Neural progenitor cell (in vitro differentiated cells): ENCODE results near the gene ARHGAP42. TPM values are rescaled to one million over a fixed set of nuclear protein-coding genes. Genes with fewer than 3 reads are reported as not detected.
"Not testable (repeated sequence)": the region's sequence is repeated elsewhere in the genome, so short reads cannot be mapped to it uniquely, and the experiment has no call there.

Experiments
- DNase-seq: peaks from one replicate; pipeline ENCODE4 v3.0.0-alpha.2; 2016; ENCODE audit warnings: low spot score
- H2AFZ ChIP-seq: fragments of 200-600 bp; sonication (generic); replicated peaks from 2 replicates; pipeline ENCODE4 v1.6.1; 2016; ENCODE audit warnings: antibody characterized with exemption
- H3F3A ChIP-seq: fragments of 200-600 bp; sonication (generic); 2 replicates; pipeline ENCODE4 v1.6.1; 2016; ENCODE audit warnings: antibody characterized with exemption, low read depth
- H3K27ac ChIP-seq: fragments of 200-600 bp; sonication (generic); 2 replicates; pipeline ENCODE4 v1.5.1; 2016; ENCODE audit warnings: mild to moderate bottlenecking
- H3K27me3 ChIP-seq: fragments of 200-600 bp; sonication (generic); 2 replicates; pipeline ENCODE4 v1.6.1; 2016; ENCODE audit warnings: mild to moderate bottlenecking, moderate library complexity
- H3K36me3 ChIP-seq: fragments of 200-600 bp; sonication (generic); 2 replicates; pipeline ENCODE4 v1.5.1; 2016
- H3K4me1 ChIP-seq: fragments of 200-600 bp; sonication (generic); 2 replicates; pipeline ENCODE4 v1.6.1; 2016; ENCODE audit warnings: mixed run types
- H3K4me2 ChIP-seq: fragments of 200-600 bp; sonication (generic); 2 replicates; pipeline ENCODE4 v1.6.1; 2016
- H3K4me3 ChIP-seq: fragments of 200-600 bp; sonication (generic); 2 replicates; pipeline ENCODE4 v1.5.1; 2016
- H3K79me2 ChIP-seq: fragments of 200-600 bp; sonication (generic); 2 replicates; pipeline ENCODE4 v1.6.1; 2016; ENCODE audit warnings: low read depth
- H3K9ac ChIP-seq: fragments of 200-600 bp; sonication (generic); 2 replicates; pipeline ENCODE4 v1.6.1; 2016
- H3K9me3 ChIP-seq: fragments of 200-600 bp; sonication (generic); 2 replicates; pipeline ENCODE4 v1.5.1; 2016; ENCODE audit warnings: low read depth
- H4K20me1 ChIP-seq: fragments of 200-600 bp; sonication (generic); 2 replicates; pipeline ENCODE4 v1.6.1; 2016; ENCODE audit warnings: low read depth
- H3K27ac Mint-ChIP-seq: 3 replicates; pipeline ENCODE4 v1.8.0; 2021; ENCODE audit warnings: mixed read lengths
- H3K27me3 Mint-ChIP-seq: 2 replicates; pipeline ENCODE4 v1.8.0; 2022; ENCODE audit warnings: low read depth, mild to moderate bottlenecking, inconsistent platforms, moderate library complexity, mixed read lengths; ENCODE audit not compliant: insufficient read depth
- H3K36me3 Mint-ChIP-seq: 3 replicates; pipeline ENCODE4 v1.8.0; 2021; ENCODE audit warnings: mixed read lengths
- H3K4me1 Mint-ChIP-seq: 3 replicates; pipeline ENCODE4 v1.8.0; 2021; ENCODE audit warnings: mixed read lengths
- H3K4me3 Mint-ChIP-seq: 3 replicates; pipeline ENCODE4 v1.8.0; 2021; ENCODE audit warnings: mild to moderate bottlenecking, moderate library complexity, mixed read lengths
- H3K9me3 Mint-ChIP-seq: 3 replicates; pipeline ENCODE4 v1.8.0; 2020; ENCODE audit warnings: mixed read lengths
- CTCF ChIP-seq: fragments of 200-600 bp; sonication (generic); IDR thresholded peaks from 2 replicates; pipeline ENCODE4 v1.5.1; 2017; ENCODE audit warnings: antibody characterized with exemption, mild to moderate bottlenecking
- EZH2 ChIP-seq: fragments of 200-600 bp; sonication (generic); IDR thresholded peaks from 2 replicates; pipeline ENCODE4 v1.6.1; 2017; ENCODE audit warnings: antibody characterized with exemption, mild to moderate bottlenecking, moderate library complexity
- EZH2phosphoT487 ChIP-seq: fragments of 200-600 bp; sonication (generic); IDR thresholded peaks from 2 replicates; pipeline ENCODE4 v1.6.1; 2017; ENCODE audit warnings: antibody characterized with exemption
- total RNA-seq: library from RNA; depleted of rRNA; stranded (reverse); fragments of >200 nt; gene quantifications from 2 replicates; pipeline ENCODE4 v1.2.3, GENCODE V29; 2015; ENCODE audit warnings: low replicate concordance

The ARHGAP42 gene
- total RNA-seq, 1 donor from 2014 or later: 31.0 TPM

GRCh38 chr11:100663996-100664395, 23.1 kb upstream of the ARHGAP42 start:
- no peak overlapping the region for H3K4me3 Mint-ChIP-seq
- no peaks in the 10 kb centered on the region for H3K27me3 ChIP-seq
- no peaks in the 10 kb centered on the region for H3K27me3 Mint-ChIP-seq

DNA sequence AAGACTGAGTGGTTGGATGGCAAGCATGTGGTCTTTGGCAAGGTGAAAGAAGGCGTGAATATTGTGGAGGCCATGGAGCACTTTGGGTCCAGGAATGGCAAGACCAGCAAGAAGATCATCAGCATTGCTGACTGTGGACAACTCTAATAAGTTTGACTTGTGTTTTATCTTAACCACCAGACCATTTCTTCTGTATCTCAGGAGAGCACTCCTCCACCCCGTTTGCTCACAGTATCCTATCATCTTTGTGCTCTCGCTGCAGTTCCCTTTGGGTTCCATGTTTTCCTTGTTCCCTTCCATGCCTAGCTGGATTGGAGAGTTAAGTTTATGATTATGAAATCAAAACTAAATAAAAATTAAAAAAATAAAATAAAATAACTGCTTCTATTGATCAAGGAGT, 20.3 kb upstream of the ARHGAP42 start:
- H3K9me3 Mint-ChIP-seq, H3K9me3 ChIP-seq, H3K4me1 Mint-ChIP-seq, H3K27ac Mint-ChIP-seq, H3K36me3 Mint-ChIP-seq, H4K20me1 ChIP-seq, H3K4me2 ChIP-seq, H3K27me3 Mint-ChIP-seq, H3K27ac ChIP-seq, H3K9ac ChIP-seq, H3F3A ChIP-seq, DNase-seq, H2AFZ ChIP-seq, H3K36me3 ChIP-seq, H3K27me3 ChIP-seq, H3K4me3 ChIP-seq, H3K79me2 ChIP-seq, H3K4me3 Mint-ChIP-seq, H3K4me1 ChIP-seq: not testable (repeated sequence)

More at GRCh38 chr11:100663996-100664395, 23.1 kb upstream of the ARHGAP42 start:
- no peak overlapping the region for H3K4me2 ChIP-seq
- DNase-seq: no peak
- H3K79me2 ChIP-seq: no peaks in the 10 kb centered on the region
- no peaks in the 10 kb centered on the region for H3K9me3 Mint-ChIP-seq
- H3K27ac Mint-ChIP-seq: no peak overlapping the region
- H3K36me3 Mint-ChIP-seq: no peaks in the 10 kb centered on the region
- no peak overlapping the region for H3K4me3 ChIP-seq
- H3K9me3 ChIP-seq: no peaks in the 10 kb centered on the region
- no peak for TF ChIP-seq EZH2phosphoT487
- TF ChIP-seq EZH2: no peak
- no peak for TF ChIP-seq CTCF
- peaks cover 2% of the 10 kb centered on the region for H3K4me1 Mint-ChIP-seq
- H2AFZ ChIP-seq: no peak overlapping the region
- H3F3A ChIP-seq: no peaks in the 10 kb centered on the region
- no peaks in the 10 kb centered on the region for H3K4me1 ChIP-seq
- H3K9ac ChIP-seq: no peak overlapping the region
- H4K20me1 ChIP-seq: no peaks in the 10 kb centered on the region
- no peaks in the 10 kb centered on the region for H3K36me3 ChIP-seq
- H3K27ac ChIP-seq: no peak overlapping the region

DNA sequence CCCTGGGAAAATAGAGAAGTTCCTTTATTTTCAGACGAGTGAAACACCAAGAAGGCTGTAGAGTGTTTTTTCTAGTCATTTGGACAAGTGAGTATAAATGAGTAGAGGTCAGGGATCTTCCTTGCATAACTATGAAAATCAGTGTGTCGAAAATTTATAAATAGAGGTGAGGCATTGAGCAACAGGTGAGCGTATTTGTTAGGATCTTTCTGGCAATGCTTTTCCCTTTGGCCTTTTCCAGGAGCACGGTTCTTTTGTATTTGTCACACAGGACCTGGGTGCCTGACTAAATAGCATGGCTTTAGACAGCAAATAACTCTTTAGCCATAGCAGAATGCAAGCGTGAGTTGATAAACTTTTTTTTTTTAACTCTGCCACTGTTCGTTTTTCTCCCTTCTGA, 19.6 kb upstream of the ARHGAP42 start:
- H4K20me1 ChIP-seq: no peaks in the 10 kb centered on the region
- Mint-ChIP-seq H3K27ac (no peak overlapping the region), H3K4me1 (peaks cover 2% of the 10 kb centered on the region), H3K4me3 (no peak overlapping the region), H3K36me3 (no peaks in the 10 kb centered on the region), H3K9me3 (no peaks in the 10 kb centered on the region), H3K27me3 (peaks cover 2% of the 10 kb centered on the region)
- H2AFZ ChIP-seq: no peak overlapping the region
- H3K36me3 ChIP-seq: no peaks in the 10 kb centered on the region
- no peak overlapping the region for H3K4me2 ChIP-seq
- no peaks in the 10 kb centered on the region for H3K27me3 ChIP-seq
- no peaks in the 10 kb centered on the region for H3F3A ChIP-seq
- TF ChIP-seq EZH2: no peak
- no peak for TF ChIP-seq CTCF
- no peak for TF ChIP-seq EZH2phosphoT487
- no peaks in the 10 kb centered on the region for H3K9me3 ChIP-seq
- H3K4me3 ChIP-seq: no peak overlapping the region
- no peaks in the 10 kb centered on the region for H3K4me1 ChIP-seq
- H3K27ac ChIP-seq: no peak overlapping the region
- no peak for DNase-seq
- H3K9ac ChIP-seq: no peak overlapping the region
- H3K79me2 ChIP-seq: no peaks in the 10 kb centered on the region

DNA sequence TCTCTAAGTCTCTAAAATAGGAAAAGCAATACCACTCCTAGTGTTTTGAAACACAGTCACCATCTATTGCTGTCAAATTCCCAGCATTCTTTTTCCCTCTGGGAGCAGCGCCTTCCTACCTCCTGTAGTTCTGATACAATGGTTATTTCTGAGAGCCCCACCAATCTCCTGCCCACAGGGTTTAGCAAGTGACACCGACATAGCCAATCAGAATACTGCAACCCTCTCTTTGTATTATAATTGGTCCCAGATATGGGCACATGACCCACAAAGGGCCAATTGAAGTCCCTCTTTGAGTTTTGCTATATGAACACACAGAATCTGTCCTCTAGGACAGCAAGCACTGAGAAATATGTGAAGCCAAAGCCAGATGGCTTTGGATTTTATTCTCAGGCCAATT, 16.9 kb upstream of the ARHGAP42 start:
- no peaks in the 10 kb centered on the region for H3K9me3 Mint-ChIP-seq
- Histone ChIP-seq H4K20me1 (no peaks in the 10 kb centered on the region), H3K9ac (no peak overlapping the region), H3K4me1 (peaks cover 2% of the 10 kb centered on the region), H3K79me2 (no peaks in the 10 kb centered on the region), H3K36me3 (no peaks in the 10 kb centered on the region), H3K27me3 (no peaks in the 10 kb centered on the region), H3K9me3 (no peaks in the 10 kb centered on the region), H3K27ac (no peak overlapping the region), H3K4me3 (no peak overlapping the region), H2AFZ (no peak overlapping the region), H3F3A (no peaks in the 10 kb centered on the region), H3K4me2 (no peak overlapping the region)
- peaks cover 4% of the 10 kb centered on the region for H3K27me3 Mint-ChIP-seq
- H3K27ac Mint-ChIP-seq: no peak overlapping the region
- no peak overlapping the region for H3K4me3 Mint-ChIP-seq
- H3K36me3 Mint-ChIP-seq: no peaks in the 10 kb centered on the region
- TF ChIP-seq EZH2: no peak
- no peak for TF ChIP-seq CTCF
- TF ChIP-seq EZH2phosphoT487: no peak
- DNase-seq: no peak
- H3K4me1 Mint-ChIP-seq: peaks cover 2% of the 10 kb centered on the region
